Mesothelial cell of epicardium (in vitro differentiated cells): Measurements from ENCODE around the gene GPR21. TPM values are rescaled to one million over a fixed set of nuclear protein-coding genes. Genes with fewer than 3 reads are reported as not detected.

Source experiments
- DNase-seq, 2 experiments: peaks; one replicate each; pipeline ENCODE4 v3.0.0; 2021; ENCODE audit warnings: low spot score in 2 of 2; ENCODE audit not compliant: unreplicated experiment in 2 of 2
- H3K27ac Mint-ChIP-seq: 2 replicates; pipeline ENCODE4 v1.8.0; 2021; ENCODE audit warnings: mixed read lengths
- H3K27me3 Mint-ChIP-seq: 2 replicates; pipeline ENCODE4 v1.8.0; 2021; ENCODE audit warnings: low read depth, mixed read lengths
- H3K36me3 Mint-ChIP-seq: 2 replicates; pipeline ENCODE4 v1.8.0; 2021; ENCODE audit warnings: mixed read lengths
- H3K4me1 Mint-ChIP-seq: 2 replicates; pipeline ENCODE4 v1.8.0; 2021; ENCODE audit warnings: mixed read lengths
- H3K4me3 Mint-ChIP-seq: 2 replicates; pipeline ENCODE4 v1.8.0; 2021; ENCODE audit warnings: mild to moderate bottlenecking, moderate library complexity, mixed read lengths
- H3K9me3 Mint-ChIP-seq: 2 replicates; pipeline ENCODE4 v1.8.0; 2021; ENCODE audit warnings: mixed read lengths
- total RNA-seq: library from RNA; stranded (reverse); gene quantifications from 3 replicates; pipeline ENCODE4 v1.2.1, GENCODE V29; 2021
- TF ChIP-seq, protein P1 (sequence below): fragments of 200-600 bp; sonication (generic); IDR thresholded peaks from one replicate; pipeline ENCODE4 v1.5.0; 2021; ENCODE audit warnings: antibody characterized with exemption; ENCODE audit not compliant: unreplicated experiment

GPR21 gene
- total RNA-seq, 1 donor from 2014 or later = 3.8 TPM

DNA sequence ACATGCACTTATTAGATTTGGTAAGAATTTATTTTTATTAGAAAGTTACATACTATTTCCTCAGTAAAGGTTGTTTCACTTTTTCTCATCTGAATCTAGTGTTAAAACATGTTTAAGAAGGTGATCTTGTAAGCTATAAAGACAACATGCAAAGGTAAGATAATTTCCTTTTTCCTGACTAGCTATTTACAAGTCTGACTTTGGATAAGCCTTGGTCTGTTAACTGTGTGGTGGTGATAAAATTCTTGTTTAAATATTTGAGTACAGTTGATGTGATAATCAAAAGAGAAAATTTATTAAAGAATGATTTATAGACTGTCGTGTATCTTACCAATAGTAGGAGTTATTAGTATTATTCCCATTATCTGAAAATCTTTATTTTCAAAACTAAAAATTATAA lies 36.9 kb upstream of the GPR21 start:
- Mint-ChIP-seq H3K4me3 (no peak overlapping the region), H3K4me1 (no peaks in the 10 kb centered on the region), H3K27ac (no peak overlapping the region), H3K36me3 (peaks cover 23% of the 10 kb centered on the region), H3K27me3 (no peaks in the 10 kb centered on the region), H3K9me3 (no peaks in the 10 kb centered on the region)
- no peak for DNase-seq
- TF ChIP-seq, protein P1, sequence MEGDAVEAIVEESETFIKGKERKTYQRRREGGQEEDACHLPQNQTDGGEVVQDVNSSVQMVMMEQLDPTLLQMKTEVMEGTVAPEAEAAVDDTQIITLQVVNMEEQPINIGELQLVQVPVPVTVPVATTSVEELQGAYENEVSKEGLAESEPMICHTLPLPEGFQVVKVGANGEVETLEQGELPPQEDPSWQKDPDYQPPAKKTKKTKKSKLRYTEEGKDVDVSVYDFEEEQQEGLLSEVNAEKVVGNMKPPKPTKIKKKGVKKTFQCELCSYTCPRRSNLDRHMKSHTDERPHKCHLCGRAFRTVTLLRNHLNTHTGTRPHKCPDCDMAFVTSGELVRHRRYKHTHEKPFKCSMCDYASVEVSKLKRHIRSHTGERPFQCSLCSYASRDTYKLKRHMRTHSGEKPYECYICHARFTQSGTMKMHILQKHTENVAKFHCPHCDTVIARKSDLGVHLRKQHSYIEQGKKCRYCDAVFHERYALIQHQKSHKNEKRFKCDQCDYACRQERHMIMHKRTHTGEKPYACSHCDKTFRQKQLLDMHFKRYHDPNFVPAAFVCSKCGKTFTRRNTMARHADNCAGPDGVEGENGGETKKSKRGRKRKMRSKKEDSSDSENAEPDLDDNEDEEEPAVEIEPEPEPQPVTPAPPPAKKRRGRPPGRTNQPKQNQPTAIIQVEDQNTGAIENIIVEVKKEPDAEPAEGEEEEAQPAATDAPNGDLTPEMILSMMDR = no peak

DNA sequence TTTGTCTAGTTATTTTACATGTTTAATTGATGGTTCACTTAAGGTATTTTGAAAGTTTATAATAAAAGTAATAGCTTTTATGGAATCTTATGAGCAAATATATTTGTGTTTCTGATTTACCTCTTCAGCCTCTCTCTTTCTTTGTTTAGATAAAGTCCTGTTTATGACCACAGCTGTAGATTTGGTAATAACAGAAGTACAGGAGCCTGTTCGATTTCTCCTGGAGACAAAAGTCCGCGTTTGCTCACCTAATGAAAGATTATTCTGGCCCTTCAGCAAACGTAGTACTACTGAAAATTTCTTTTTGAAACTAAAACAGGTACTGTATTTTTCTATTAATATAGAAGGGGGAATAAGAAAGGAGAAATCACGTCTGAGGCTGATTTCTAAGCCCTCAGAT lies 35.0 kb upstream of the GPR21 start:
- H3K27ac Mint-ChIP-seq = no peak overlapping the region
- H3K4me1 Mint-ChIP-seq = peaks cover 7% of the 10 kb centered on the region
- no peak overlapping the region for H3K4me3 Mint-ChIP-seq
- TF ChIP-seq, protein P1 = no peak
- peaks cover 26% of the 10 kb centered on the region for H3K36me3 Mint-ChIP-seq
- H3K27me3 Mint-ChIP-seq = no peaks in the 10 kb centered on the region
- no peaks in the 10 kb centered on the region for H3K9me3 Mint-ChIP-seq
- no peak for DNase-seq

DNA sequence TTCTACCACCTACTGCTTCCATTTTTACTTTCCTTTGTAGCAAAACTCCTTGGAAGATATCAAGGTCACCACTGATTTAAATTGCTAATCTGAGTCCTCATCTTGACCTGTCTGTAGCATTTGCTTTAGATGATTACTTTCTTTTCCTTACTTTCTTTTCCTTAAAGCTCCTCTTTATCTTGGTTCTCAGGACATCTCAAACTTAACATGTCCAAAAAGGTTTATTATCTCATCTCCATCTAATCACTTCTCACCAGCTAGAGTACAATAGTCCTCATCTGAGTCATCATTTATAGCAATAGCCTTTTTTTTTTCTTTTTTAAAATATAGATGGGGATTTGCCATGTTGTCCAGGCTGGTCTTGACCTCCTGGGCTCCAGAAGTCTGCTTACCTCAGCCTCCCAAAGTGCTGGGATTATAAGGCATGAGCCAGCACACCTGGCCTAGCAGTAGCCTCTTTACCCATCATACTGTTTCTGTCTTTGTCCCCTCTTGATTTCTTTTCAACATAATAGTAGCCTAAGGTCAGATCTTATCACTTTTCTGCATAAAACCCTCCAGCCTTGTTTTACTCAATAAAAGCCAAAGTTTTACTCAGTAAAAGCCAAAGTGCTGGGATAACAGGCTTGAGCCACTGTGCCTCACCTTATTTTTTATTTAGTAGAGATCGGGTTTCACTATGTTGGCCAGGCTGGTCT lies 32.9 kb upstream of the GPR21 start:
- no peak overlapping the region for H3K4me3 Mint-ChIP-seq
- DNase-seq = no peak
- peaks cover 29% of the 10 kb centered on the region for H3K36me3 Mint-ChIP-seq
- TF ChIP-seq, protein P1 = no peak
- H3K4me1 Mint-ChIP-seq = peaks cover 12% of the 10 kb centered on the region
- no peaks in the 10 kb centered on the region for H3K27me3 Mint-ChIP-seq
- no peaks in the 10 kb centered on the region for H3K9me3 Mint-ChIP-seq
- no peak overlapping the region for H3K27ac Mint-ChIP-seq

DNA sequence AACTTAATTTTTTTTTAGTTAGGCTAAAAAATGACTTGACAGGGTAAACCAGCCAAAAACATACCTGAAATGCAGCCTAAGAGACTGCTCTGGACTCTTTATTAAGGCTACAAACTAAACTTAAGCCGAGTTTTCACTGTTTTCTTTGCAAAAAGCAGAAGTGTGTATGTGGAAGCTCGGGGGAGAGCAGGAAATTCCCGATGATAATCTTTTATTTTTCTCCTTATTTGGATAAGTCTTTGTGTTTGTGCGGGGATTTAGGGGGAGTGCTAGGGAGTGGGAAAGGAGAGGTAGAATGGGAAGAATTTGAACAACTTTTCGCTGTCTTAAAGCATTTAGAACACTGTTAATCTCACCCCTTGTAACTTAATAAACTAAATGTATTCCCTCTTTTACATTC lies 30.7 kb upstream of the GPR21 start:
- no peak for DNase-seq
- peak overlapping the region; percentile 93 for H3K27ac Mint-ChIP-seq
- TF ChIP-seq, protein P1 = no peak
- no peak overlapping the region for H3K4me3 Mint-ChIP-seq
- H3K4me1 Mint-ChIP-seq = peaks cover 12% of the 10 kb centered on the region
- no peaks in the 10 kb centered on the region for H3K9me3 Mint-ChIP-seq
- peaks cover 26% of the 10 kb centered on the region for H3K36me3 Mint-ChIP-seq
- no peaks in the 10 kb centered on the region for H3K27me3 Mint-ChIP-seq

DNA sequence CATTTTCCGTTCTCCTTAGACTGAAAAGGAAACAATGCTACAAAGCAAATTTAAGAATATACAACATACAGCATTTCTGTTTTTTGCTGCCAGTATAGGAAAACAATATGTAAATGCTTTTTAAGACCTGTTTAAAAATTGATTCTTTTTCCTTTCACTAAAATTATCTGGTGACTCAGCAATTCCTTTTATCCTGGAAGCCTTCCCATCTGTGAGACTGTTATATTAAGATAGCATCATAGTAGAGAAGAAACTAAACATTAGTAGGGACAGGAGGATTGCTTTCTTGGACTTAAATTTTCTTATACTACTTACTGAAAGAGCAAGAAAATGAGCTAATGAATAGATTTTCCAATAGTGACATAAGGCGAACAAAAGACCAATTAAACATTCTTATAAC lies 30.0 kb upstream of the GPR21 start:
- Mint-ChIP-seq H3K4me3 (no peak overlapping the region), H3K4me1 (peaks cover 12% of the 10 kb centered on the region), H3K27me3 (no peaks in the 10 kb centered on the region), H3K36me3 (peaks cover 26% of the 10 kb centered on the region), H3K27ac (peak overlapping the region; percentile 93), H3K9me3 (no peaks in the 10 kb centered on the region)
- TF ChIP-seq, protein P1 = no peak
- DNase-seq = no peak

DNA sequence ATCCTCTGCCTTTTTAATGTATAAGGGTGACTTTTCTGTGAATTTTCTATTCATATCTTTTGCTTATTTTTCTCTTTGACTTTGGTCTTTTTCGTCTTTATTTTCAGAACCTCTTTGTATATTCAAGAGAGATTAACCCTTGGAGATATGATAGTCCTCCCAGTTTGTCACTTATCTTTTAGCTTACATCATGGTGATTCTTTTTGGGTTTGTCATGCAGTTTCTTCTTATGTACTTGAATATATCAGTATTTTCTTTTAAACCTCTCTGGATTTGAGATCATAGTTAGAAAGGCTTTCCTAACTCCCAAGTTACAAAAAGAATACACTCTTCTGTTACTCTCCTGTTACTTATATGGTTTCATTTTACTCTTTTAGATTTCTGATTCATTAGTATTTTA lies 27.5 kb upstream of the GPR21 start:
- Mint-ChIP-seq H3K4me1 (peaks cover 20% of the 10 kb centered on the region), H3K36me3 (peaks cover 16% of the 10 kb centered on the region), H3K4me3 (no peak overlapping the region), H3K27me3 (no peaks in the 10 kb centered on the region), H3K27ac (no peak overlapping the region), H3K9me3 (no peaks in the 10 kb centered on the region)
- TF ChIP-seq, protein P1 = no peak
- no peak for DNase-seq
